ENCODE measurements around the gene BTRC.

Gene BTRC

GRCh38 chr10:101482568-101482967 lies 128.6 kb downstream of the BTRC start:
- DNase-seq (ENCODE audit: low read depth, low spot score): no peak

- no peak for DNase-seq (ENCODE audit: low read depth, low spot score)
Measured at GRCh38 chr10:101484175-101484745, 130.3 kb downstream of the BTRC start.

GRCh38 chr10:101485207-101485606 lies 131.2 kb downstream of the BTRC start:
- DNase-seq (ENCODE audit: low read depth, low spot score): no peak

- peak; percentile 29 for DNase-seq (ENCODE audit: low read depth, low spot score)
Measured at GRCh38 chr10:101485681-101486554, 132.0 kb downstream of the BTRC start.

- DNase-seq (ENCODE audit: low read depth, low spot score): no peak
Measured at GRCh38 chr10:101487399-101487798, 133.4 kb downstream of the BTRC start.

GRCh38 chr10:101489355-101489754 lies 135.4 kb downstream of the BTRC start:
- no peak for DNase-seq (ENCODE audit: low read depth, low spot score)

- DNase-seq (ENCODE audit: low read depth, low spot score): no peak
Measured at GRCh38 chr10:101490026-101490425, 136.1 kb downstream of the BTRC start.

GRCh38 chr10:101492205-101492604 lies 138.2 kb downstream of the BTRC start:
- no peak for DNase-seq (ENCODE audit: low read depth, low spot score)

- DNase-seq (ENCODE audit: low read depth, low spot score): no peak
Measured at GRCh38 chr10:101492814-101493213, 138.8 kb downstream of the BTRC start.

- DNase-seq (ENCODE audit: low read depth, low spot score): no peak
Measured at GRCh38 chr10:101493249-101493648, 139.3 kb downstream of the BTRC start.

- DNase-seq (ENCODE audit: low read depth, low spot score): no peak
Measured at GRCh38 chr10:101493782-101494281, 139.9 kb downstream of the BTRC start.

GRCh38 chr10:101494650-101495049 lies 140.7 kb downstream of the BTRC start:
- DNase-seq (ENCODE audit: low read depth, low spot score): no peak

GRCh38 chr10:101495324-101495925 lies 141.5 kb downstream of the BTRC start:
- DNase-seq (ENCODE audit: low read depth, low spot score): peak; percentile 5

GRCh38 chr10:101504438-101504837 lies 150.5 kb downstream of the BTRC start:
- no peak for DNase-seq (ENCODE audit: low read depth, low spot score)

GRCh38 chr10:101506829-101507661 lies 153.1 kb downstream of the BTRC start:
- DNase-seq (ENCODE audit: low read depth, low spot score): no peak

GRCh38 chr10:101507828-101508227 lies 153.9 kb downstream of the BTRC start:
- DNase-seq (ENCODE audit: low read depth, low spot score): no peak

- DNase-seq (ENCODE audit: low read depth, low spot score): no peak
Measured at GRCh38 chr10:101511938-101512337, 158.0 kb downstream of the BTRC start.

- peak; percentile 61 for DNase-seq (ENCODE audit: low read depth, low spot score)
Measured at GRCh38 chr10:101512738-101513137, 158.8 kb downstream of the BTRC start.

GRCh38 chr10:101513733-101514132 lies 159.8 kb downstream of the BTRC start:
- DNase-seq (ENCODE audit: low read depth, low spot score): no peak

- DNase-seq (ENCODE audit: low read depth, low spot score): no peak
Measured at GRCh38 chr10:101525848-101526247, 171.9 kb downstream of the BTRC start.

- no peak for DNase-seq (ENCODE audit: low read depth, low spot score)
Measured at GRCh38 chr10:101529207-101529606, 175.2 kb downstream of the BTRC start.
